ENCODE measurements around the gene AOPEP.

Gene AOPEP

DNA sequence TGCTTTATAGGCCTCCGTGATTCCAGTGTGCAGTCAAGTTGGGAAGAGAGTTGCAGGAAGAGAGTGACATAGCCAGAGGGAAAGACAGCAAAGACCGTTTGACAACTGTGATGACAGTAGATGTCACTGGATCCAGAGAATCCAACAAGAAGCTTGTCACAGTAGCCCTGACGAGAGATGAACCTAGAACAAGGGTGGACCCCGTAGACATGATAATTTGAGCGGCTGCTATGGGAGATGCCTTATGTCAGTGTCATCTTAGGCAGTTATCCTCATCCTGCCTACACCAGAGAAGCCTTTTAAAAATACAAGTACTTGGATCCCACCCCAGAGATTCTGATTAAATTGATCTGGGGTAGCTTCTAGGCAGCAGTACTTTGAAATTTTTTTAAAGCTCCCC, 125.4 kb downstream of the AOPEP start:
- no peak for DNase-seq

DNA sequence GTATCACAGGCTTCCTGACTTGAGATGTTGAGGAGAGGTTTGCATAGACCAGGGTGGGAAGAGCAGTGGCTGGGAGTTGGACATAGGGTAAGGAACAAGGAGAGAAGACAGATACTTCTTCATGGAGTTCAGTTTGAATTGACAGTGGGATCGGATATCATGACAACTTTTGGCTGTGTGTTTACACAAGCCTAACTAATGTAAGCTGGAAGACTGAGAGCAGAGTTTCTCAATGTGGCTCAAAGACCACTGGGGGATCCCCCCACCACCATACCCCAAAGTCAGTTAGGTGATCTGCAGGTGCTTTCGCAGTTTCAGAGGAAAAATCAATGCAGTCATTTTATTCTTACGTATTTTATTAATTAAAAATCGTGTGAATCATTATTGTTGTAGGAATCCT, 125.9 kb downstream of the AOPEP start:
- no peak for DNase-seq

GRCh38 chr9:94853887-94854286, 127.4 kb downstream of the AOPEP start:
- no peak for DNase-seq

DNA sequence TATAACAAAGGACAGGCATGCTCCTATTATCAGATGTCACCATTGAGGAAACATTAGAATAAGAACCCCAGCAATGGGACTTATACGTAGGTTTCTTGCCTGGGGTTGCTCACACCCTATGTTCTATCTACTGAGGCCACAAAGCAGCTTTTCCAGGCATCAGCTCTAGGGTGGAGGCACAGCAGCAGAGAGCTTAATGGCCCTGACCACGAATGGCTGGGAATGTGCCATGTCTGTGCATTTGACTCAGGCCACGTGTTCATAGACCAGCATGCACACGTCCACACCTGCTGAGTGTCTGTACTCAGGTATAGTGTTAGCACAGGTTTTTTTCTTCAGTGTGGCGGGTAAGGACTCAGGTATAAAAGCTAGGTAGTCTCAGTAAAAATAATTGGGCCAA, 129.4 kb downstream of the AOPEP start:
- DNase-seq = no peak

GRCh38 chr9:94857791-94858190, 131.3 kb downstream of the AOPEP start:
- no peak for DNase-seq

- no peak for DNase-seq
These were observed 132.7 kb downstream of the AOPEP start for GRCh38 chr9:94859226-94859625.

DNA sequence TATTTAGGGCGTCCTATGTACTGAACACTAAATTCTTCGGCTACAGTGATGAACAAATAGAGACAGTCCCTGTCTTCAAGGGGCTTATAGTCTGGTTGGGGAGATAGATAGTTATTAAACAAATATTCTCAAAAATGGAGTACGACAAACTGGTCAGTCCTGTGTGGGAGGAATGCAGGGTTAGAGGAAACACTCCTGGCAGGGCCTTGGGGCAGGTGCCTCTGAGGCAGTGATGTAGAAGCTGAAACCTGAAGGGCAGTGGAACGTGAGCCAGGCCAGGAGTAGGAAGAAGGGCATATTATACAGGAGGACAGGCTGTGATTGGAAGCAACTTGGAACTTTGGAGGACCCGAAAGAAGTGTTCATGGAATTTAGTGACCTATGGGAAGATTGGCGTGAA, 133.4 kb downstream of the AOPEP start:
- DNase-seq = no peak

DNA sequence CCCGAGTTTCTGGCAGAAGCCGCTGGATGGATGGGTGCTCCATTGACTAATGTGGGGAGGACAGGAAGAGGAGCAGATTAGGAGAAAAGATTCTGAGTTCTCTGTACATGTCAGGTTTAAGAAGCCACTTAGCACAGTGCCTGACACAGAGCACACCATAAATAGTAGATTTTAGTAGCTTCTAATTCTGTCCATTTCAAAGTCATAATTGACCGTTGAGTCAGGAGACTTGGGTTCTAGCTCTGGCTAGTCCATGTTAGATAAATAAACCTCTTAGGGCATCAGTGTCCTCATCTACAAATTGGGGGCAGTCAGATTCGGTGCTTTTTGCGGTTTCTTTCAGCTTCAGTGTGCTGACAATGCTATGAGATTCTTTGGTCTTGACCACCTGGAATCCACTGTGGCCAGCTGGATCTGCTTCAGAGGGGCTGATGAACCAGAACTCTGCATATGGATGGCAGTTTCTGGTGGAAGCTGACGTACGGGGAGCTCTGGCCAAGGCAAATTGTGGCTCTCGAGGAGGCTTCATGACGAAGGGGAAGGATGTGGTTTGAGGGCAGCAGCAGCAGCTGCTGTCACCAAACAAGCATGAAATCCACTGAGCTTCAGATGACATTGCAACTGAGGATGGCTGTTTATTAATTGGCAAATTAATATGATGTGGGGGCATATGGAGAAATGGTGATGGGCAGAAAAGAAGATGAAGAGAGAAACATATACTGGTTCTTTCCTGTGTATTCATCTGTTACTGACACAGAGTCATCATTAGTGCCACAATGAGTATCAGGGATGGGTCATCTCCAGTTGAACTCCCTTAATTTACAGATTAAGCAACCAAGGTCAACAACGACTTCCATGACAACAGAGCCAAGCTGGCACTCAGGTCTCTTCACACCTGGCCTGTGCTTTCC, 134.4 kb downstream of the AOPEP start:
- peak; percentile 66 for DNase-seq

DNA sequence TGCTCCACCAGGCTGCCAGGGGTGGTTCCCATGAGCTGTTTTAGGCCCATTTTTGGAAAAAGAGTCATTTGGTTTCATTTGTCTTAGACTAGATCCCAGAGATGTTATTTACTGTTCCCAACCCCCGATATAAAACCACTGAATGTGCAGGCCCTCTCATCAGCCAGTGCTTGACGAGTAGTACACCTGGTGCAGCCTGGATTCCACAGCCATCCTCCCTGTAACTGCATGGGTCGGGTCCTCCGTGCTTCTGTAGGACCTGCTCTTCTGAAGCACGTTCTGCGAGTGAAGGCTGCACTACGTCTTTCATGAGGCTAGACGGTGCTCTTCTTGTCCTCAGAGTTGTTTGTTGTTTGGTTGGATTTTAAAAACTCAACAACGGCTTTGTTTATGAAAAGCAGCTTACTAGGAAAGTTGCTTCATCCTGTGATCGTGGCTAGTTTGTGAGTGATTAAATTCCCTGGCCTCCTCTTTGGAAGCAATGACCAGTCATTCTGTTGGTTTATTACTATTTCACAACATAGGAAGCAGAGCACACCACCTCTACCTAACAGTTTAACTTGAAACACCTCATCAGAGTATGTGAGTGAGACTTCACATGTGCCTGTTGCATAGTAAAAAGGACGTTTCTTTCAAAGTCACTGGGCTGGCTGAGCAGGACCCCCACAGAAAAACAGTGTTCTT, 135.2 kb downstream of the AOPEP start:
- DNase-seq = no peak

DNA sequence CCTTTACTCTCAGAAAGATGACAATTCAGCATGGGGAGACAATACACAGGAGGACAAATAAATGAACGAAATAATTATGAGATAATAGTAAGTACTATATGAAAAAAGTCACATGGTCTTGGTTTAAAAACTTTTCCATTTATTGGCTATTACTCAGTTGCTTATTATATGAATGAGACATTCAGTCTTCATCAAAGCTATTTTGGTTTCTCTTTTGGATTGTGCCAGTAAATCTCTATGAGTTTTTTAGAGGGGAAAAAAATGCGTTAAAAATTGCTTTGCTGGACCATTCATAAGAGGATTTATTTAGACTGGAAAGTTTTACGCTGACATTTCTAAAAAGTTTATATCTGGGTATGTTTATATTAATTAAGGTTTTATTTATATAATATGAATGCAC, 137.7 kb downstream of the AOPEP start:
- DNase-seq = no peak

- no peak for DNase-seq
These were observed 138.5 kb downstream of the AOPEP start for GRCh38 chr9:94864862-94865509.

GRCh38 chr9:94865582-94866452, 139.3 kb downstream of the AOPEP start:
- DNase-seq = no peak

- DNase-seq = no peak
These were observed 140.3 kb downstream of the AOPEP start for GRCh38 chr9:94866770-94867169.

GRCh38 chr9:94867281-94867841, 140.9 kb downstream of the AOPEP start:
- DNase-seq = no peak

DNA sequence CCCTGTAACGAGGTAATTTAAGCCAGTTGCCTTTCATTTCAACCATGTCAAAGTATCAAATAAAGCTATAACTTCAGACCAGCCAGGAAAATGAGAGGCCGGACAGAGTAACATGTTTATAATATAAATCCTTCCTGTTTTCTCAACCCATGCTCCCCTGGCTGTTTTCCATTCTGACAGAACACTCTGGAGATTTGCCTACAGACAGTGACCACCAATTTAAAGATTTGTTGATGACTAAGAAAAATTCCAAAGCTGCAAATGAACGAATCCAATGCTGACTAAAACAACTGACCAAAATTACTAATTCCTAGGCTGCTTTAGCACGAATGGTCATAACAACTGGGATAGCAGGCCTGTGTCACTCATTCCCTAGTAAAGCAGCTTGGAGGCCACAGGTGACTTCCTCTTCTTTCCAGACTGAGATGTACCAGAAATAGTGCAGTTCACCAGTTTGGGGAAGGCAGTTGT, 141.4 kb downstream of the AOPEP start:
- no peak for DNase-seq

DNA sequence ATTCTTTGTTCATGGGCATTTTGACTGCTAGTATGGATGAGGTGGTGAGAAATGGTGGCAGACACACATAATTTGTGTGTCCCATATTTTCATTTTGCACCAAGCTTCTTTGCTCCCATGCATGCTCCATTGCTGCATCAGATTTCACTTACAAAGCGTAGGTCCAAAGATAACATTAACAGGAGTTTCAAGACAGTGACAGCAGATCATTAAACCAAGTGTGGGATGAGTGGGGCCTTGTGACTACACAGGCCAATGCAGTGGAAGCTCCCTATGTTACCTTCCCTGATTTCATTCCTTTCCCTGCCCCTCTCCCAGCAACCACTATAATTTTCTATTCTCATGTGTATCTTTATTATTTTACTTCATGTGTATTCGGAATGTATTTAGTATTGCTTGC, 142.0 kb downstream of the AOPEP start:
- DNase-seq = no peak

- DNase-seq = no peak
These were observed 142.9 kb downstream of the AOPEP start for GRCh38 chr9:94869415-94869843.

GRCh38 chr9:94870465-94870792, 143.9 kb downstream of the AOPEP start:
- no peak for DNase-seq

- DNase-seq = peak; percentile 37
These were observed 144.5 kb downstream of the AOPEP start for GRCh38 chr9:94870793-94871558.

DNA sequence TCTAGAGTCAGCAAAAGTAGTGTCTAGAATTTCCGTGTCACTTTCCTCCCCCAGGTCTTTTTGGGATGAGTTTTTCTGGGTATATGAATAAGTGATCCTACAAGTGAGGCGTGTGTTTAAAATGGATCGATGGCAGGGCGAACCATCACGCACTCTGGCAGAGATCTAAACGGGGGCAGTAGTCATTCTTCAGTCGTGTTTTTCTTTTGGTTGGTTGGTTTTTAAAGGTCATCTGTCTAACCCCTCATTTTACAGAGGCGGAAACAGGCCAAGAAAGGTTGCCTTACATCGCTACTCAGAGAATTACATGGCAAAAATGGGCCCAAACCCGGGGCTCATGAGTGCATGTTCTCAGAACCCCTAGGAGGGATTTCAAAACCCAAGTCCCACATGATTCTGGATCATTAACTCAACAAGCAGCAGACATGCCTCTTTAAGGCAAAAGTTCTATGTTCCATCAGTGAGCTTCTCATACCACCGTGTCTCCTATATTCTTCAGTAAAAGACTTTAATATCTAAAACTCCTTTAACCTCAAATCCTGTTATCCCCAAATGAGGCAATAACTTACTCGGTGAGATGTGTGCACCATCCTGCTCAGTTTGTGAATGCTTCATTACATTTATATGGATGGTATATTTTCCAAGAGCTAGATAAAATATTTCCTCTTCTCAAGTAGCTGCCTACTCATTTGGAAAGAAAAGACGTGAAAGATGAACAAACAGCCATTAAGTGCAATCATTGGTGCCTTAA, 145.8 kb downstream of the AOPEP start:
- DNase-seq = no peak
